Stimulated activated CD4-positive, alpha-beta T cell treated with anti-CD3 and anti-CD28 coated beads, Interleukin-2, amount 100 ng/mL, for 4 hours (primary cell): ENCODE measurements around the gene WFDC5.
A peak's percentile ranks its signal among the peaks of the same experiment; 100 is the strongest.

Experiments
- DNase-seq: peaks from one replicate; pipeline ENCODE4 v3.0.0-alpha.2; 2020; ENCODE audit warnings: low read depth

Gene WFDC5

DNA sequence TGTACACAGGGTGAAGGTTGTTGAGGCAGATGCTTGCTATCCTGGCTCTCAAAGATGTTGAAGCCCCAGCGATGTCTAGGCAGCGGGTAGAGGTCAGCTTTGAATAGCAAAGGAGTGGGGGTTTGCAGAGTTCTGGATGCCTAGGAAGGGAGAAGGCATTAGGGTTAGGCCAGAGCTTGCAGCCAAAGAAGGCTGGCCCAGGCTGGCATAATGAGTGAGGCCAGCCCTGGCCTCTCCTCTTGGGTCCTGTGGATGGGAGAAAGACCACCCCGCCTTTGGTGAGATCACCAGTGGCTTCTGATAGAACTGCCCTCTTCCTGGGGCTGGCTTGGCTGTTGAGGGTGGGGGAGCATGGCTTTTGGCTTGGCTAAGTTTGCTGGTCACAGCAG lies 406 bp upstream of the WFDC5 start:
- DNase-seq, result no peak

GRCh38 chr20:45113865-45114264 lies 1.1 kb downstream of the WFDC5 start:
- no peak for DNase-seq

DNA sequence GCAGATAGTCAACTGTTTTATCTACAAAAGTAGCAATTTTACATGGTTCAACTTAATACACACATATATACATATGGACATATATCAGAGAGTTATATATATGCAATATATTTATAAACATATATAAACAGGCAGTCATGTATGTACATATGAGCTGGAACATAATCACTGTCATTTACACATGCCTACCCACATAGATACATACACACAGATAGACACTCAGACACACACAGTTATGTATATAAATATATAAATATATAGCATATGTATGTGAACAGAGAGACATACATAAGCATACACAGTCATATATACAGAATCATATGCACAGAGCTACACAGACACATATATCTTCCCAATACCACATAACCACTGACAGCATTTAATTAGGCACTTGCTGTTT lies 2.2 kb downstream of the WFDC5 start:
- no peak for DNase-seq

- no peak for DNase-seq
Observed at GRCh38 chr20:45111799-45112471, 3.0 kb downstream of the WFDC5 start.

- no peak for DNase-seq
Observed at GRCh38 chr20:45111285-45111684, 3.7 kb downstream of the WFDC5 start.

GRCh38 chr20:45110301-45110700 lies 4.7 kb downstream of the WFDC5 start:
- DNase-seq, result no peak

- DNase-seq, result no peak
Observed at GRCh38 chr20:45109634-45110033, 5.3 kb downstream of the WFDC5 start.

DNA sequence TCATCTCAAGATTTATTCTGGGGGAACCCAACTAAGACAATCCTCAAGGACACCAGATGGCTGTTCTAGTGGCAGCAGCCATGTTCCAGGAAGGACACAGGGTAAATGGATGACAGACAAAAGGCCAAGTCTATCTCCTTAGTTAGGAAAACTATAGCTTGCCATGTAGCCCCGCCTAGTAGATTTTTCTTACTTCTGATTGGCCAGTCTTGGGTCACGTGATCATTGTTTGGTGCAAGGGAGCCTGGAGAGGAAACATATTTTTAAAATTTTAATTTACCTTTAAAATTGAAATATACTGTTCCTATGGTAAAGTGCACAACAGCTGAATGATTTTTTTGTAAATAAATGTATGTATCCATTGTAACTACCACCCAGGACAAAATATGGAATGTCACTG lies 9.7 kb downstream of the WFDC5 start:
- no peak for DNase-seq

- DNase-seq, result no peak
Observed at GRCh38 chr20:45104786-45105185, 10.2 kb downstream of the WFDC5 start.

DNA sequence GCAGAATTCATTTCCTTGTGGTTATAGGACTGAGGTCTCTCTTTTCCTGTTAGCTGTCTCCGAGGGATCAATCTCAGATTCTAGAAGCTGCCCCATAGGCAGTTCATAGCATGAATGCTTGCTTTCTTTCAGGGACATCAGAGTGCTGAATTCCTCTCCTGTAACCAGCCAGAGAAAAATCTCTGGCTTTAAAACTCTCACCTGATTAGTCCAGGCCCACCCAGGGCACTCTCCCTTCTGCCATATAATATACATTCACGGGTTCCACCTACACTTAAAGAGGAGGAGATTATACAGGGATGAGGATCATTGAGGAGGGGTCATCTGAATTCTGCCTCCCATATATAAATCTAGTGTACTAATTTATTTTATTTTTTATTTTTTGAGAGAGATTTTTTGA lies 11.9 kb downstream of the WFDC5 start:
- no peak for DNase-seq

GRCh38 chr20:45101333-45101850 lies 13.6 kb downstream of the WFDC5 start:
- DNase-seq, result no peak

GRCh38 chr20:45100563-45101245 lies 14.3 kb downstream of the WFDC5 start, which contains the start of gene KCNS1:
Gene KCNS1, minus strand, starts transcription at chr20:45101127. Its CDS starts 1,891 bp downstream, at chr20:45099236.
- no peak for DNase-seq

GRCh38 chr20:45098103-45098773 lies 16.7 kb downstream of the WFDC5 start:
- no peak for DNase-seq

- DNase-seq, result peak; percentile 16
Observed at GRCh38 chr20:45097485-45098102, 17.4 kb downstream of the WFDC5 start.

DNA sequence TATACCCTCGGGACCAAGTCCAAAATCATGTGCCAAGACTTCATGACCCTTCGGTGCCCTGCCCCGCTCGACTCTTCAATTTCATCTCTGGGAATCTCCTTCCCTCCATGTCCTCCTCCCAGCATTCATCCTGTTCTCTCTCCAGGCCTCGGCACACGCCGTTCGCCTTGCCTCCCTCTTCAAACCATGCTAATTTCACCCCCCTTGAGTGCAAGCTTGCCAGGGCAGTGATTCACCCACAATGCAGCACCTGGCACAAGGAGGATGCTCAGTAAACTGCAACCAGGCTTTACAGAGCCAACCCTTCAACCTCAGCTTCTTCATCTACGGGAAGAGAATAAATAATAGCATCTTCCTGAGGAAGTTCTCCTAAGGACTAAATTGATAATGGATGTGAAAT lies 18.2 kb downstream of the WFDC5 start:
- DNase-seq, result no peak

- peak; percentile 48 for DNase-seq
Observed at GRCh38 chr20:45095805-45096238, 19.2 kb downstream of the WFDC5 start.

- no peak for DNase-seq
Observed at GRCh38 chr20:45094864-45095574, 20.0 kb downstream of the WFDC5 start.

DNA sequence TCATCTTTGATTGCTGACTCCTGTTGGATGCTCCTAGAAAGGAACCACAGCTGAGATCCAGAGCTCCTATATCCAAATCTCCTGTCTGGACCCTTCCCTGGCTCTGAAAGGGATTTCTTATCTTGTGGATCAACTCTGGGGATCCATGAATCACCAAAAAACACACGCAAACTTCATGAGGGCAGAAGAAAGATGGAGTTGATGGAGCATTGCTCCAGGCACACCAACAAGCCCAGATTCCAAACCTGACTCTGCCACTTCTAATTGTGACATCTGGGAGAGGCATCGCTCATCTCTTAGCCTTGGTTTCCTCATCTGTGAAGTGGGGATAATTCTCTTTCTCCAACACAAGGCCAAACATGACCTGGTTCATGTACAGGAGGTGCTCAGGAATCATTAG lies 20.8 kb downstream of the WFDC5 start:
- no peak for DNase-seq

DNA sequence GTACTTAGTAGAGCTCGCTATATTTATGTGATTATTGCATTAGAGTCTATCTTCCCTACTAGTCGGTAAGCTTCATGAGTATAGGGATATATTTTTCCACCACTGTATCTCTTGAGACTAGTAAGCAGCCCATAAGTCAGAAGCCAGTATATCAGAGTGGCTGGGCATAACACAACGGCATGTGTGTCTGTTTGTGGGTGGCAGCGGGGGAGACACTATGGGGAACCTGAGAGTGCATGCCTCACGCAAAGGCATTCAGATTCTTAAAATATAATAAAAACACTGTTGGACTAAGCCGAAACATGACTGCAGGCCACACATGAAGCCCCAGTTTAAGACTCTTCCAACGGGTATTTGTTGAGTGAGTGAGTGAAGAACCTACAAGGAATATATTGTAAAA lies 22.1 kb downstream of the WFDC5 start:
- no peak for DNase-seq

- DNase-seq, result no peak
Observed at GRCh38 chr20:45091366-45091765, 23.6 kb downstream of the WFDC5 start.

DNA sequence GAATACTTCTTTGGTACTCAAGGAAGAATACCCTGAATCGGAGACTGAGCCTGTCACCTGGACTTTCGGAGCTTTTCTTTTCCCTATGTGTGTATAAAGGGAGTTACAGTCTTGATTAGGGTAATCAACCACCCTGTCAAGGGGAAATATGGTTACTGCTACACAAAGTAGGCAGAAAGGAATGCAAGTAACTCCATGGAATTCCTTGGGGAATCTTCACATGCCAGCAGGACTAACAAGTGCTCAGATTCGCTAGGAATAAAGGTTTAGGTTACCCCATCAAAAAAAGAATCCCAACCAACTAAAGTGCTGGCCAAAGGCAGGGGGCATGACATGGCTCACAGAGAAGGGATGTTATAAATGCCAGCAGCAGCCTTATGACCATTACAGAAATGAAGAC lies 24.5 kb downstream of the WFDC5 start:
- DNase-seq, result no peak

- DNase-seq, result no peak
Observed at GRCh38 chr20:45088247-45088646, 26.7 kb downstream of the WFDC5 start.
